Choroid plexus epithelial cell (primary cell): Measurements from ENCODE around the gene EXOC4.
"Not testable (repeated sequence)": the region's sequence is repeated elsewhere in the genome, so short reads cannot be mapped to it uniquely, and the experiment has no call there.

ENCODE experiments used
- DNase-seq: peaks from one replicate; pipeline ENCODE4 v3.0.0-alpha.2; 2010; ENCODE audit warnings: low read depth
- H3K4me3 ChIP-seq: 2 replicates; pipeline ENCODE4 v1.5.1; 2011; ENCODE audit warnings: low read depth, mild to moderate bottlenecking, control low read depth, low read length, moderate library complexity
- CTCF ChIP-seq: conservative IDR thresholded peaks from 2 replicates; pipeline ENCODE4 v1.5.1; 2011; ENCODE audit warnings: low read depth, mild to moderate bottlenecking, control low read depth, inconsistent platforms, low read length, moderate library complexity

EXOC4 gene

GRCh38 chr7:133625046-133625445, 372.2 kb downstream of the EXOC4 start:
- no peak for DNase-seq
- H3K4me3 ChIP-seq = no peak overlapping the region
- no peak for TF ChIP-seq CTCF

GRCh38 chr7:133629701-133630100, 376.8 kb downstream of the EXOC4 start:
- no peak overlapping the region for H3K4me3 ChIP-seq
- DNase-seq = no peak
- no peak for TF ChIP-seq CTCF

- DNase-seq = peak; percentile 81
- H3K4me3 ChIP-seq = no peak overlapping the region
- no peak for TF ChIP-seq CTCF
These were observed 380.2 kb downstream of the EXOC4 start for GRCh38 chr7:133633055-133633454.

GRCh38 chr7:133635541-133635940, 382.7 kb downstream of the EXOC4 start:
- DNase-seq = no peak
- no peak overlapping the region for H3K4me3 ChIP-seq
- no peak for TF ChIP-seq CTCF

- TF ChIP-seq CTCF = no peak
- DNase-seq = no peak
- no peak overlapping the region for H3K4me3 ChIP-seq
These were observed 386.0 kb downstream of the EXOC4 start for GRCh38 chr7:133638857-133639256.

- TF ChIP-seq CTCF = no peak
- no peak for DNase-seq
- H3K4me3 ChIP-seq = no peak overlapping the region
These were observed 388.6 kb downstream of the EXOC4 start for GRCh38 chr7:133641436-133641835.

GRCh38 chr7:133642907-133643306, 390.0 kb downstream of the EXOC4 start:
- H3K4me3 ChIP-seq = no peak overlapping the region
- no peak for DNase-seq
- no peak for TF ChIP-seq CTCF

GRCh38 chr7:133643652-133644051, 390.8 kb downstream of the EXOC4 start:
- not testable (repeated sequence) for H3K4me3 ChIP-seq, DNase-seq
